HFFc6 (cell line): ENCODE results near the gene TPSB2. TPM values are rescaled to one million over a fixed set of nuclear protein-coding genes. Genes with fewer than 3 reads are reported as not detected.
"Not testable (repeated sequence)": the region's sequence is repeated elsewhere in the genome, so short reads cannot be mapped to it uniquely, and the experiment has no call there.

ENCODE experiments used
- DNase-seq: peaks from one replicate; pipeline ENCODE4 v3.0.0-alpha.2; 2018
- H3K27ac Mint-ChIP-seq: 2 replicates; pipeline ENCODE4 v1.8.0; 2020; ENCODE audit warnings: mild to moderate bottlenecking, mixed read lengths
- H3K27me3 Mint-ChIP-seq: 2 replicates; pipeline ENCODE4 v1.8.0; 2021; ENCODE audit warnings: mild to moderate bottlenecking, moderate library complexity, mixed read lengths; ENCODE audit not compliant: insufficient read depth
- H3K36me3 Mint-ChIP-seq: 2 replicates; pipeline ENCODE4 v1.8.0; 2021; ENCODE audit warnings: low read depth, mixed read lengths
- H3K4me1 Mint-ChIP-seq: 2 replicates; pipeline ENCODE4 v1.8.0; 2020; ENCODE audit warnings: low read depth, mixed read lengths
- H3K4me3 Mint-ChIP-seq: 2 replicates; pipeline ENCODE4 v1.8.0; 2020; ENCODE audit warnings: mild to moderate bottlenecking, moderate library complexity, mixed read lengths
- H3K9me3 Mint-ChIP-seq: 2 replicates; pipeline ENCODE4 v1.8.0; 2020; ENCODE audit warnings: mild to moderate bottlenecking, mixed read lengths
- CTCF ChIP-seq: fragments of 200-600 bp; sonication (generic); IDR thresholded peaks from 2 replicates; pipeline ENCODE4 v1.5.0; 2021; ENCODE audit warnings: antibody characterized with exemption, mild to moderate bottlenecking
- total RNA-seq, 6 experiments: library from RNA; stranded (reverse); fragmentation: NEBNext Ultra II Directional; extraction: Animal tissue kit (Norgen Biotek cat#: 25700); gene quantifications; 2 replicates in 1 of 6; 3 replicates in 5 of 6; pipeline ENCODE4 v1.2.3, GENCODE V29; 2021

The TPSB2 gene
- total RNA-seq, 6 experiments from 2014 or later, result not detected

- no peak overlapping the region for H3K4me3 Mint-ChIP-seq
- no peaks in the 10 kb centered on the region for H3K9me3 Mint-ChIP-seq
- 0 out of 2 replicates have a peak, but pooled peaks cover 2% of the 10 kb centered on the region for H3K27me3 Mint-ChIP-seq
- H3K4me1 Mint-ChIP-seq, result no peaks in the 10 kb centered on the region
- no peak for TF ChIP-seq CTCF
- H3K27ac Mint-ChIP-seq, result no peak overlapping the region
- H3K36me3 Mint-ChIP-seq, result no peaks in the 10 kb centered on the region
- DNase-seq, result no peak
These were observed 36.7 kb downstream of the TPSB2 start for GRCh38 chr16:1193143-1193824.

GRCh38 chr16:1192384-1193073 lies 37.5 kb downstream of the TPSB2 start:
- no peaks in the 10 kb centered on the region for H3K36me3 Mint-ChIP-seq
- H3K4me1 Mint-ChIP-seq, result no peaks in the 10 kb centered on the region
- H3K4me3 Mint-ChIP-seq, result no peak overlapping the region
- H3K27ac Mint-ChIP-seq, result no peak overlapping the region
- no peak for TF ChIP-seq CTCF
- no peak for DNase-seq
- 0 out of 2 replicates have a peak, but pooled peaks cover 2% of the 10 kb centered on the region for H3K27me3 Mint-ChIP-seq
- no peaks in the 10 kb centered on the region for H3K9me3 Mint-ChIP-seq

GRCh38 chr16:1190789-1191188 lies 39.2 kb downstream of the TPSB2 start:
- H3K27ac Mint-ChIP-seq, H3K9me3 Mint-ChIP-seq, H3K4me1 Mint-ChIP-seq, H3K27me3 Mint-ChIP-seq, DNase-seq, H3K36me3 Mint-ChIP-seq, H3K4me3 Mint-ChIP-seq: not testable (repeated sequence)

GRCh38 chr16:1189455-1189854 lies 40.5 kb downstream of the TPSB2 start:
- Mint-ChIP-seq H3K36me3 (no peaks in the 10 kb centered on the region), H3K9me3 (no peaks in the 10 kb centered on the region), H3K27me3 (peaks cover 2% of the 10 kb centered on the region), H3K4me3 (no peak overlapping the region), H3K4me1 (no peaks in the 10 kb centered on the region), H3K27ac (no peak overlapping the region)
- no peak for DNase-seq
- TF ChIP-seq CTCF, result no peak

- no peaks in the 10 kb centered on the region for H3K4me1 Mint-ChIP-seq
- H3K4me3 Mint-ChIP-seq, result no peak overlapping the region
- no peaks in the 10 kb centered on the region for H3K36me3 Mint-ChIP-seq
- DNase-seq, result peak; percentile 16
- TF ChIP-seq CTCF, result no peak
- peaks cover 2% of the 10 kb centered on the region for H3K27me3 Mint-ChIP-seq
- H3K27ac Mint-ChIP-seq, result no peak overlapping the region
- no peaks in the 10 kb centered on the region for H3K9me3 Mint-ChIP-seq
These were observed 41.4 kb downstream of the TPSB2 start for GRCh38 chr16:1188432-1189189.

- not testable (repeated sequence) for H3K9me3 Mint-ChIP-seq, H3K36me3 Mint-ChIP-seq, H3K4me1 Mint-ChIP-seq, DNase-seq, H3K4me3 Mint-ChIP-seq, H3K27ac Mint-ChIP-seq, H3K27me3 Mint-ChIP-seq
These were observed 44.4 kb downstream of the TPSB2 start for GRCh38 chr16:1185460-1186207.
